AG08395 (cell line): ENCODE results near the gene PIP4K2A.
A peak's percentile ranks its signal among the peaks of the same experiment; 100 is the strongest.
"Not testable (repeated sequence)": the region's sequence is repeated elsewhere in the genome, so short reads cannot be mapped to it uniquely, and the experiment has no call there.

Experiments
- DNase-seq: peaks from one replicate; pipeline ENCODE4 v3.0.0; 2012; ENCODE audit warnings: mixed read lengths, low spot score

Gene PIP4K2A

GRCh38 chr10:22514414-22514758 is 200.0 kb downstream of the PIP4K2A start:
- DNase-seq = not testable (repeated sequence)

- DNase-seq = not testable (repeated sequence)
These were observed 200.6 kb downstream of the PIP4K2A start for GRCh38 chr10:22513483-22514413.

- DNase-seq = not testable (repeated sequence)
These were observed 202.4 kb downstream of the PIP4K2A start for GRCh38 chr10:22512015-22512414.

- DNase-seq = not testable (repeated sequence)
These were observed 206.2 kb downstream of the PIP4K2A start for GRCh38 chr10:22508214-22508613.

- no peak for DNase-seq
These were observed 208.3 kb downstream of the PIP4K2A start for GRCh38 chr10:22505911-22506685.

- DNase-seq = no peak
These were observed 209.6 kb downstream of the PIP4K2A start for GRCh38 chr10:22504766-22505165.

GRCh38 chr10:22503315-22504088 is 210.9 kb downstream of the PIP4K2A start:
- DNase-seq = no peak

- no peak for DNase-seq
These were observed 212.5 kb downstream of the PIP4K2A start for GRCh38 chr10:22501863-22502262.

GRCh38 chr10:22501413-22501812 is 213.0 kb downstream of the PIP4K2A start:
- no peak for DNase-seq

GRCh38 chr10:22500656-22501340 is 213.6 kb downstream of the PIP4K2A start:
- DNase-seq = no peak

GRCh38 chr10:22499973-22500372 is 214.4 kb downstream of the PIP4K2A start:
- not testable (repeated sequence) for DNase-seq

- DNase-seq = no peak
These were observed 219.0 kb downstream of the PIP4K2A start for GRCh38 chr10:22495396-22495795.

- no peak for DNase-seq
These were observed 220.4 kb downstream of the PIP4K2A start for GRCh38 chr10:22494007-22494406.

GRCh38 chr10:22491931-22492615 is 222.3 kb downstream of the PIP4K2A start:
- DNase-seq = no peak

- DNase-seq = no peak
These were observed 222.9 kb downstream of the PIP4K2A start for GRCh38 chr10:22491480-22491879.

GRCh38 chr10:22489975-22490374 is 224.4 kb downstream of the PIP4K2A start:
- no peak for DNase-seq

- DNase-seq = no peak
These were observed 224.9 kb downstream of the PIP4K2A start for GRCh38 chr10:22489467-22489866.

- DNase-seq = peak; percentile 18
These were observed 227.9 kb downstream of the PIP4K2A start for GRCh38 chr10:22486431-22486830.
